HL-60 (cell line): ENCODE data around the gene PTEN.
A peak's percentile ranks its signal among the peaks of the same experiment; 100 is the strongest.

ENCODE experiments used
- GABPA ChIP-seq: IDR thresholded peaks from 2 replicates; pipeline ENCODE4 v1.6.1; 2012; ENCODE audit warnings: low read depth
- POLR2AphosphoS5 ChIP-seq: IDR thresholded peaks from 2 replicates; pipeline ENCODE4 v1.6.1; 2012; ENCODE audit warnings: low read depth
- SPI1 ChIP-seq: IDR thresholded peaks from 2 replicates; pipeline ENCODE4 v1.6.1; 2012; ENCODE audit warnings: low read depth, mild to moderate bottlenecking, borderline replicate concordance
- TF ChIP-seq, protein P1 (sequence below): IDR thresholded peaks from one replicate; pipeline ENCODE4 v1.5.1; 2011; ENCODE audit warnings: low read length, control low read depth, inconsistent platforms; ENCODE audit not compliant: insufficient read depth
- TF ChIP-seq, protein P2 (sequence below): IDR thresholded peaks from 2 replicates; pipeline ENCODE4 v1.6.1; 2012; ENCODE audit warnings: low read depth; ENCODE audit not compliant: insufficient replicate concordance

DNA sequence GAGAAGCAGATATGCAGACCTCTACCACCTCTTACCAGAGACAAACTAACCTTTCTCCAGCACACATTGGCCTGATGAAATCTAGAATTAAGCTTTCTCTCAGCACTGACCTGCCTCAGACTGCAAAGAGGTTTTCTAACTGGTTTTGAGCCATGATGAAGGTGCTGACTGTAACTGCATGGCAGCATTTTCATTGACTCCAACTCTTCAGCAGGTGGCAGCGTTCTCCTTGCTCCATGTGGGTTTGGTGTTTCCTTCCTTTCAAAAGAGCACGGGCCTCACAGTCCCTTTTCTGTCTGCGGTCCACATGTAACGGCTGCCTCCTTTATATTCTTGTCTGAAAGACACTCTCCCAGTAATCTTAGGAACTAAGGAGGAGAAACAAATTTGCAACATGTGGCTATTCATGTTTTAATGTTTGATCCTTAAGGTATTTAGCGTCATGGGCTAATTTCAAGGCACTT lies 12.7 kb upstream of the PTEN start:
- TF ChIP-seq, protein P1, sequence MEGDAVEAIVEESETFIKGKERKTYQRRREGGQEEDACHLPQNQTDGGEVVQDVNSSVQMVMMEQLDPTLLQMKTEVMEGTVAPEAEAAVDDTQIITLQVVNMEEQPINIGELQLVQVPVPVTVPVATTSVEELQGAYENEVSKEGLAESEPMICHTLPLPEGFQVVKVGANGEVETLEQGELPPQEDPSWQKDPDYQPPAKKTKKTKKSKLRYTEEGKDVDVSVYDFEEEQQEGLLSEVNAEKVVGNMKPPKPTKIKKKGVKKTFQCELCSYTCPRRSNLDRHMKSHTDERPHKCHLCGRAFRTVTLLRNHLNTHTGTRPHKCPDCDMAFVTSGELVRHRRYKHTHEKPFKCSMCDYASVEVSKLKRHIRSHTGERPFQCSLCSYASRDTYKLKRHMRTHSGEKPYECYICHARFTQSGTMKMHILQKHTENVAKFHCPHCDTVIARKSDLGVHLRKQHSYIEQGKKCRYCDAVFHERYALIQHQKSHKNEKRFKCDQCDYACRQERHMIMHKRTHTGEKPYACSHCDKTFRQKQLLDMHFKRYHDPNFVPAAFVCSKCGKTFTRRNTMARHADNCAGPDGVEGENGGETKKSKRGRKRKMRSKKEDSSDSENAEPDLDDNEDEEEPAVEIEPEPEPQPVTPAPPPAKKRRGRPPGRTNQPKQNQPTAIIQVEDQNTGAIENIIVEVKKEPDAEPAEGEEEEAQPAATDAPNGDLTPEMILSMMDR: peak; percentile 56
- TF ChIP-seq, protein P2, sequence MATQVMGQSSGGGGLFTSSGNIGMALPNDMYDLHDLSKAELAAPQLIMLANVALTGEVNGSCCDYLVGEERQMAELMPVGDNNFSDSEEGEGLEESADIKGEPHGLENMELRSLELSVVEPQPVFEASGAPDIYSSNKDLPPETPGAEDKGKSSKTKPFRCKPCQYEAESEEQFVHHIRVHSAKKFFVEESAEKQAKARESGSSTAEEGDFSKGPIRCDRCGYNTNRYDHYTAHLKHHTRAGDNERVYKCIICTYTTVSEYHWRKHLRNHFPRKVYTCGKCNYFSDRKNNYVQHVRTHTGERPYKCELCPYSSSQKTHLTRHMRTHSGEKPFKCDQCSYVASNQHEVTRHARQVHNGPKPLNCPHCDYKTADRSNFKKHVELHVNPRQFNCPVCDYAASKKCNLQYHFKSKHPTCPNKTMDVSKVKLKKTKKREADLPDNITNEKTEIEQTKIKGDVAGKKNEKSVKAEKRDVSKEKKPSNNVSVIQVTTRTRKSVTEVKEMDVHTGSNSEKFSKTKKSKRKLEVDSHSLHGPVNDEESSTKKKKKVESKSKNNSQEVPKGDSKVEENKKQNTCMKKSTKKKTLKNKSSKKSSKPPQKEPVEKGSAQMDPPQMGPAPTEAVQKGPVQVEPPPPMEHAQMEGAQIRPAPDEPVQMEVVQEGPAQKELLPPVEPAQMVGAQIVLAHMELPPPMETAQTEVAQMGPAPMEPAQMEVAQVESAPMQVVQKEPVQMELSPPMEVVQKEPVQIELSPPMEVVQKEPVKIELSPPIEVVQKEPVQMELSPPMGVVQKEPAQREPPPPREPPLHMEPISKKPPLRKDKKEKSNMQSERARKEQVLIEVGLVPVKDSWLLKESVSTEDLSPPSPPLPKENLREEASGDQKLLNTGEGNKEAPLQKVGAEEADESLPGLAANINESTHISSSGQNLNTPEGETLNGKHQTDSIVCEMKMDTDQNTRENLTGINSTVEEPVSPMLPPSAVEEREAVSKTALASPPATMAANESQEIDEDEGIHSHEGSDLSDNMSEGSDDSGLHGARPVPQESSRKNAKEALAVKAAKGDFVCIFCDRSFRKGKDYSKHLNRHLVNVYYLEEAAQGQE: no peak
- no peak for TF ChIP-seq POLR2AphosphoS5
- no peak for TF ChIP-seq GABPA
- TF ChIP-seq SPI1: no peak
